Measurements from ENCODE around the gene EGFR. TPM values are rescaled to one million over a fixed set of nuclear protein-coding genes. Genes with fewer than 3 reads are reported as not detected.

EGFR gene
- total RNA-seq, 1 donor from 2014 or later: 19.4 TPM

DNA sequence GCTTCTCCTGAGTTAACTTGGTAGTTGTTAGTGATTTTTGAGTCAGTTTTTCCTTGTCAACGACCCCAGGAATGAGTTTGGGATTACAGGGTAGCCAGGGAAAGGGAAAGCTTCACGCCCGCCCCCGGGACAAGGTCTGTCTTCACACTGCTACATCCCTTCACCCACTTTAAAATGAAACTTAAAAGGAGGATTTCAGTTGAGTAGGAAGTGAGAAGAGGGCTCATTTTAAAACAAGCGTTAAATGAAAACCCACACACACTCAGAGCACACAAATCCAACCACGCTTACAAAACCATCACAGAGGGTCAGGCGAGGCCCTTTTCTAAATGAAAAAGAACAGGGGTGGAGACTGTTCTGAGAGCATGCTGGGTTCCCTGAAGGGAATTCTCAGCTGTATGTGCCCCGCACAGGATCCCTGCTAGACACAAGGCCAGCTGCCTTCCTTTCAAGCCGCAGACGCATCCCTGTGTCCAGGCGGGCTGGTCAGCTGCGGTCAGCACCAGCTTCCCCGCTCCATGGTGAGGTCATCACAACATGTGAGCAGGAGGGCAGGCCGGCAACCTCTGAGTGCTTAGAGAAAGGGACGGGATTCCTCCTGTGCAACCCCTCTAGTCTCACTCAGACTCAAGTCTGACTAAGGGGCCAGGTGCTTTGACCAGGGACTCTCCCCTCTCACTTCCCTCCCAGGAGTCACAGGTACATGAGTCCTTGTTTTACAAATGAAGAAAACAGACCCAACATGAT, 111.8 kb downstream of the EGFR start:
- H3K36me3 Mint-ChIP-seq: no peaks in the 10 kb centered on the region
- H3K4me3 Mint-ChIP-seq: no peak overlapping the region
- H3K27ac Mint-ChIP-seq: peak overlapping the region; percentile 93
- H3K4me1 Mint-ChIP-seq: peaks cover 62% of the 10 kb centered on the region
- no peaks in the 10 kb centered on the region for H3K27me3 Mint-ChIP-seq (ENCODE audit: low read depth)
- peaks cover 4% of the 10 kb centered on the region for H3K9me3 Mint-ChIP-seq
- no peak for DNase-seq (ENCODE audit: low spot score in 2 of 2, unreplicated experiment in 2 of 2)
- TF ChIP-seq, protein P1, sequence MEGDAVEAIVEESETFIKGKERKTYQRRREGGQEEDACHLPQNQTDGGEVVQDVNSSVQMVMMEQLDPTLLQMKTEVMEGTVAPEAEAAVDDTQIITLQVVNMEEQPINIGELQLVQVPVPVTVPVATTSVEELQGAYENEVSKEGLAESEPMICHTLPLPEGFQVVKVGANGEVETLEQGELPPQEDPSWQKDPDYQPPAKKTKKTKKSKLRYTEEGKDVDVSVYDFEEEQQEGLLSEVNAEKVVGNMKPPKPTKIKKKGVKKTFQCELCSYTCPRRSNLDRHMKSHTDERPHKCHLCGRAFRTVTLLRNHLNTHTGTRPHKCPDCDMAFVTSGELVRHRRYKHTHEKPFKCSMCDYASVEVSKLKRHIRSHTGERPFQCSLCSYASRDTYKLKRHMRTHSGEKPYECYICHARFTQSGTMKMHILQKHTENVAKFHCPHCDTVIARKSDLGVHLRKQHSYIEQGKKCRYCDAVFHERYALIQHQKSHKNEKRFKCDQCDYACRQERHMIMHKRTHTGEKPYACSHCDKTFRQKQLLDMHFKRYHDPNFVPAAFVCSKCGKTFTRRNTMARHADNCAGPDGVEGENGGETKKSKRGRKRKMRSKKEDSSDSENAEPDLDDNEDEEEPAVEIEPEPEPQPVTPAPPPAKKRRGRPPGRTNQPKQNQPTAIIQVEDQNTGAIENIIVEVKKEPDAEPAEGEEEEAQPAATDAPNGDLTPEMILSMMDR (IDR thresholded peaks at IDR 0.05; ENCODE audit: unreplicated experiment): no peak

DNA sequence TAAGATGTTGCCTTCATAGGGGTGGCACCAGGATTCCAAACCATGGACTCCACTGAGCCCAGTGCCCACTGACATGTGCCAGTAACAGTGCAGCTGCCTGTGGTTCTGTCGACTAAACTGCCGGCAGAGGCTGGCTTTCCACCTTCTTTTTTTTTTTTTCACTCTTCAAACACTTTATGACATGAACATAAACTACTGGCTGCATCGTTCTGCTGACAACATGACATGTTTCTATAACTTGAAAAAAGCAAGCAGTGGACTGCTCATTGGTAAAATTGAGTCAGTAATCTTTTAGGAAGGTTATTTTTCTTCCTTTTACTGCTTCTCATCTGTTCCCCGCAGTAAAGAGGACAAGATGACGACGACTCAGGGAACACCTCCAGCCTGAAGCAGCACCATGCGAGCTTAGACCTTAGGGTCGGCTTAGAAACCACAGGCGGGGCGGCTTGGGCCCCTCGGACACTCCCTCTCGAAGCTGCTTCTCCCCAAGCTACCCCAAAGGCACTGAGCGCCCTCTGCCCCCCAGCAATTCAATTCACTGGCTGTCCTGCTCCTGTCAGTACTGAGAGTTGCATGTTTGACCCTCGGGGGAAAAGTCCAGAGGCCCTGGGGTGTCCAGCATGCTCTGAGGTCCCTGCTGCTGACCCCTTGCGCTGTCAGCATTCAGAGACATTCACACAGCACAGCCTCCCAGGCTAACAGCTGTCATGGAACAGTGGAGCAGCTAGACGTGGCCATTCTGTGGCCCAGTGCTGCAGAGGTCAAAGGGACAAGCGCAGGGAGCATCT, 112.5 kb downstream of the EGFR start:
- Mint-ChIP-seq H3K4me1 (peaks cover 62% of the 10 kb centered on the region), H3K4me3 (no peak overlapping the region), H3K27ac (no peak overlapping the region), H3K36me3 (no peaks in the 10 kb centered on the region), H3K9me3 (peaks cover 4% of the 10 kb centered on the region), H3K27me3 (ENCODE audit: low read depth) (no peaks in the 10 kb centered on the region)
- DNase-seq (ENCODE audit: low spot score in 2 of 2, unreplicated experiment in 2 of 2): no peak
- TF ChIP-seq, protein P1 (IDR thresholded peaks at IDR 0.05; ENCODE audit: unreplicated experiment): no peak

- Mint-ChIP-seq H3K4me3 (no peak overlapping the region), H3K4me1 (peaks cover 55% of the 10 kb centered on the region), H3K27ac (peak overlapping the region; percentile 87), H3K36me3 (no peaks in the 10 kb centered on the region), H3K27me3 (ENCODE audit: low read depth) (no peaks in the 10 kb centered on the region), H3K9me3 (peaks cover 4% of the 10 kb centered on the region)
- TF ChIP-seq, protein P1 (IDR thresholded peaks at IDR 0.05; ENCODE audit: unreplicated experiment): no peak
- DNase-seq (ENCODE audit: low spot score in 2 of 2, unreplicated experiment in 2 of 2): no peak
These were observed 113.7 kb downstream of the EGFR start for GRCh38 chr7:55132550-55132889.

DNA sequence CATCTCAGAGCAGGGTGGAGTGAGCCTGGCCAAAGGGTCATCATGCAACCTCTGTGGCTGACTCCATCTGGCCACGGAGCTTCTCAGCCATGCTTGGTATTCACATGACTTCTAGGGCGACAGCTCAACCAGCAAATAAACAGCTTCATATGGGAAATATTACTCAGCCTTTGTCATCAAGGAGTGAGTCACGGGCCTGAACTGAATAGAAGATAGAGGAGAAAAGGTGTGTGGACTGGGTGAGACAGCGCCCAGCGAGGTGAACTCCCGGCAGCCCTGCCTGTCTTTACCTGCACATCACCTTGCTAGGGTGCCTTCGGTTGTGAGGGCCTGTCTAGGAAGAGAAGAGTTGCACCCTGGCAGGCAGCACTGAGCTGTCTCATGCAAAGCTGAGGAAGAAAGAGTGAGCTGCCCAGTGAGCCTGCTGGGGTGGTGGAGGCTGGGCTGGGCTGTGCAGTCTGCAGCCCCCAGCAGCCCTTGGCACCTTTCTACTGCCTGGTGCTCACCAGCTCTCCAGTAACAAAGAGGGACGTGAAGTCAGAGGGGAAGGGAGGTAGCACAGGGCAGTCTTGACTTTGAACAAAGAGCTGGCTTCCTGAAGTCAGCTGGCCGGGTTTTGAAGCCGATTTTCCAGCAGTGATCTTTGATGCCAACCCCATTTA, 114.2 kb downstream of the EGFR start:
- no peak for DNase-seq (ENCODE audit: low spot score in 2 of 2, unreplicated experiment in 2 of 2)
- Mint-ChIP-seq H3K9me3 (peaks cover 4% of the 10 kb centered on the region), H3K36me3 (no peaks in the 10 kb centered on the region), H3K4me1 (peaks cover 50% of the 10 kb centered on the region), H3K27ac (peak overlapping the region; percentile 87), H3K27me3 (ENCODE audit: low read depth) (no peaks in the 10 kb centered on the region), H3K4me3 (no peak overlapping the region)
- TF ChIP-seq, protein P1 (IDR thresholded peaks at IDR 0.05; ENCODE audit: unreplicated experiment): no peak

GRCh38 chr7:55133630-55134358, 115.0 kb downstream of the EGFR start:
- Mint-ChIP-seq H3K9me3 (peaks cover 4% of the 10 kb centered on the region), H3K4me1 (peaks cover 42% of the 10 kb centered on the region), H3K36me3 (no peaks in the 10 kb centered on the region), H3K4me3 (no peak overlapping the region), H3K27me3 (ENCODE audit: low read depth) (no peaks in the 10 kb centered on the region), H3K27ac (peak overlapping the region; percentile 83)
- no peak for DNase-seq (ENCODE audit: low spot score in 2 of 2, unreplicated experiment in 2 of 2)
- TF ChIP-seq, protein P1 (IDR thresholded peaks at IDR 0.05; ENCODE audit: unreplicated experiment): no peak

Measured in mesothelial cell of epicardium (in vitro differentiated cells).